WI38 (cell line): ENCODE results near the gene ABI3.
A peak's percentile ranks its signal among the peaks of the same experiment; 100 is the strongest.
"Not testable (repeated sequence)": the region's sequence is repeated elsewhere in the genome, so short reads cannot be mapped to it uniquely, and the experiment has no call there.

Experiments
- H3K4me3 ChIP-seq: 2 replicates; pipeline ENCODE4 v1.5.1; 2011; ENCODE audit warnings: low read depth, mild to moderate bottlenecking, control low read depth, low read length
- TF ChIP-seq, protein P1 (sequence below): IDR thresholded peaks from 2 replicates; pipeline ENCODE4 v1.5.1; 2012; ENCODE audit warnings: low read depth, mild to moderate bottlenecking, control low read depth, low read length

The ABI3 gene, protein sequence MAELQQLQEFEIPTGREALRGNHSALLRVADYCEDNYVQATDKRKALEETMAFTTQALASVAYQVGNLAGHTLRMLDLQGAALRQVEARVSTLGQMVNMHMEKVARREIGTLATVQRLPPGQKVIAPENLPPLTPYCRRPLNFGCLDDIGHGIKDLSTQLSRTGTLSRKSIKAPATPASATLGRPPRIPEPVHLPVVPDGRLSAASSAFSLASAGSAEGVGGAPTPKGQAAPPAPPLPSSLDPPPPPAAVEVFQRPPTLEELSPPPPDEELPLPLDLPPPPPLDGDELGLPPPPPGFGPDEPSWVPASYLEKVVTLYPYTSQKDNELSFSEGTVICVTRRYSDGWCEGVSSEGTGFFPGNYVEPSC

DNA sequence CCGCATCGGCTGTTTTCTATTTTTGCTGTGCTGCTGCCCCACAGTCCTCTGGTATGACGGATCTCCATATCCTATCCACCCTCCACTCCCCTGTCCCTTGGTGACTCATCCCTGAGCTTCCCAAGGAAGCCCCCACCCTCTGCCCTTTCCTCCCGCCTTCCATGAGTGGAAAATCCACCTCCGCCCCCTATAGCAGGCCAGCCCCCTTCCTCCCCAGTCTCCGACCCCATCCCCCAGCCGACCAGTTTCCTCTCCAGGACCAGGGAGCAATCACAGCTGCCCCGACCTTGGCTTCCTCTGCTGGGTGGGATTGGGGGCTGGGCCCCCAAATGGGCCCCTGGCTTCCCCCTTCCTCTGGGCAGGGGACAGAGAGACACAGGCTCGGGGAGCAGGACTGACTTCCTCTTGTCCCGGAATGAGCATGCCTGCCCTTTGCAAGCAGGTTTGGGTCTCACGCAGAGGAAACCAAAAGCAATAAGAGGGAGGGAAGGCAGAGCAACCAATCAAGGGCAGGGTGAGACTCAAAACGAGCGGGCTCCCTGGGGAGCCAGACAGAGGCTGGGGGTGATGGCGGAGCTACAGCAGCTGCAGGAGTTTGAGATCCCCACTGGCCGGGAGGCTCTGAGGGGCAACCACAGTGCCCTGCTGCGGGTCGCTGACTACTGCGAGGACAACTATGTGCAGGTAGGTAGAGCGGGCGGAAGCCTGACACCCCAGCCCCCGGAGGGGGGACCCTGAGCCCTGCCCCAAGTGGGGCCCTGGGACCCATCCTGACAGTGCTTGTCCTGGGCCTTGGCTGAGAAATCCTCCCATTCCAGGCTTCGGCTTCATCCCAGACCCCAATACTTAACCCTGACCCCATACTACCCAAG, at the start of gene ABI3, which contains the start of gene GNGT2:
Gene ABI3 (plus strand): TSS at position 550 of the 872 bp plus-strand sequence. CDS start 18 bp downstream, at position 568.
Gene GNGT2 (minus strand): TSS at position 417 of the 872 bp plus-strand sequence. CDS start 3,152 bp downstream, outside the sequence.
- TF ChIP-seq, protein P1, sequence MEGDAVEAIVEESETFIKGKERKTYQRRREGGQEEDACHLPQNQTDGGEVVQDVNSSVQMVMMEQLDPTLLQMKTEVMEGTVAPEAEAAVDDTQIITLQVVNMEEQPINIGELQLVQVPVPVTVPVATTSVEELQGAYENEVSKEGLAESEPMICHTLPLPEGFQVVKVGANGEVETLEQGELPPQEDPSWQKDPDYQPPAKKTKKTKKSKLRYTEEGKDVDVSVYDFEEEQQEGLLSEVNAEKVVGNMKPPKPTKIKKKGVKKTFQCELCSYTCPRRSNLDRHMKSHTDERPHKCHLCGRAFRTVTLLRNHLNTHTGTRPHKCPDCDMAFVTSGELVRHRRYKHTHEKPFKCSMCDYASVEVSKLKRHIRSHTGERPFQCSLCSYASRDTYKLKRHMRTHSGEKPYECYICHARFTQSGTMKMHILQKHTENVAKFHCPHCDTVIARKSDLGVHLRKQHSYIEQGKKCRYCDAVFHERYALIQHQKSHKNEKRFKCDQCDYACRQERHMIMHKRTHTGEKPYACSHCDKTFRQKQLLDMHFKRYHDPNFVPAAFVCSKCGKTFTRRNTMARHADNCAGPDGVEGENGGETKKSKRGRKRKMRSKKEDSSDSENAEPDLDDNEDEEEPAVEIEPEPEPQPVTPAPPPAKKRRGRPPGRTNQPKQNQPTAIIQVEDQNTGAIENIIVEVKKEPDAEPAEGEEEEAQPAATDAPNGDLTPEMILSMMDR, result no peak
- peak within 1 kb of the TSS; percentile 45 for H3K4me3 ChIP-seq

DNA sequence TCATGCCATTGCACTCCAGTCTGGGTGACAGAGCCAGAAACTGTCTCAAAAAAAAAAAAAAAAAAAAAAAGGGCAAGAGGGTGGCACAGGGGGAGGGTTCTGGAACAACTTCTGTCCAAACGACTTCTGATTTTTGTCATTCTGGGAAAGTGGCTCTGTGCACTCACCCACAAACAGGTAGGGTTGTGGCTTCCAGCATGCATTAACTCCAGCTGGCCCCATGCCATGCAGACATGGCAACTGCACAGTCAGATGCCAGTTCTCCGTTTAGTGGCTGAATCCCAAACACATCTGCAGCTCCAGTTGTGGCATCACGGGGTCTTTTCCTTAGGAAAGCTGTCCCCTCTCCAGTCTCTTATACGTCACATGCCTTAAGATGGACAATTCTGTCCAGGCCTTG, 47.6 kb upstream of the ABI3 start:
- TF ChIP-seq, protein P1, result no peak
- no peak overlapping the region for H3K4me3 ChIP-seq

DNA sequence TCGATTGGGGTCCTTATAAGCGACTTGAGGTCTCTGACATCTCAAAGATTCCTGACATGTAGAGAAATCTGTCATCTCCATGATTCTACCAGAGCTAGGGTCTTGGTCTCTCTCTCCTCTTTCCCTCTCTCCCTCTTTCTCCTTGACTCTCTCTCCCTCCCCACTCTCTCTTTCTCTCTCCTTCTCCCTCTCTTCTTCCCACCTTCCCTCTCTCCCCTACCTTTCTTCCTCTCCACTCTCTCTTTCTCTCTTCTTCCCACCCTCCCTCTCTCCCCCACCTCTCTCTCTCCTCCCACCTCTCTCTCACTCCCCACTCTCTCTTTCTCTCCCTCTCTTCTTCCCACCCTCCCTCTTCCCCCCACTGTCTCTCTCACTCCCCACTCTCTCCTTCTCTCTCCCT, 45.4 kb upstream of the ABI3 start:
- TF ChIP-seq, protein P1, result no peak
- H3K4me3 ChIP-seq, result no peak overlapping the region

DNA sequence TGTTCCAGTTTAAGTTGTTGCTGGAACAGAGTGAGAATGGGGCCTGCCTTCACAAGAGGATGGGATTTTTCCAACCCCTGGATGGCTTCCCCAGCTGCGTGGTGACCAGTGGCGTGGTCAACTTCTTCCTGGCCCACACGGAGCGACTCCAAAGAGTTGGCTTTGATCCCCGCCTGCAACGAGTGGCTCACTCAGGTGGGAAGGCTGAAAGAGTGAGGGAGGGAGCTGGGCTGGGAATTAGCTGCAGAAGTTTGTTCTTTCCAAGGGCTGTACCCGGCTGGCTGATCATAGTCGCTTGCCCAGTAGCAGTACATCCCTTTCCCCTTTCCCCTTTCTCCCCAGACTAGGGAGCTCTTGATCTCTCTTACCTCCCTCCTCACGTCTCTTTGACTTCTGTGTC, 41.8 kb upstream of the ABI3 start:
- no peak overlapping the region for H3K4me3 ChIP-seq
- TF ChIP-seq, protein P1, result no peak

DNA sequence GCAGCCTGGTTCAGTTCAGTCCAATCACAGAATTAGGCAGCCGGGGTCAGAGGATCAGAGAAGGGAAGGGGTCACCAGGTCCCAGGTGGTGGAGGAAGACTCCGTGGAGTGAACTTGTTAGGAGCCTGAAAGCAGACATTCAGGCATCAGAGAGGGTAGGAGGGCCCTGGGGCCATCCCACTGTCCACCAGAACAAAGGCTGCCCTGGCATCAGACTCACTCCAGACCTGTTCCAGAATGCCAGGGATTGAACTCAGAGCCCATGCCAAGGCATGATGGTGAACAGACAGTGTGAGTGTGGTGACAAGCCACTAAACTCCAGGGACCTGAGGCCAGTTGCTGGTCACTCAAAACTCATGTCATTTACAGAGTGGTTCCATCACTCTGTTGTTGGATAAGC, 40.3 kb upstream of the ABI3 start:
- no peak overlapping the region for H3K4me3 ChIP-seq
- TF ChIP-seq, protein P1, result no peak

DNA sequence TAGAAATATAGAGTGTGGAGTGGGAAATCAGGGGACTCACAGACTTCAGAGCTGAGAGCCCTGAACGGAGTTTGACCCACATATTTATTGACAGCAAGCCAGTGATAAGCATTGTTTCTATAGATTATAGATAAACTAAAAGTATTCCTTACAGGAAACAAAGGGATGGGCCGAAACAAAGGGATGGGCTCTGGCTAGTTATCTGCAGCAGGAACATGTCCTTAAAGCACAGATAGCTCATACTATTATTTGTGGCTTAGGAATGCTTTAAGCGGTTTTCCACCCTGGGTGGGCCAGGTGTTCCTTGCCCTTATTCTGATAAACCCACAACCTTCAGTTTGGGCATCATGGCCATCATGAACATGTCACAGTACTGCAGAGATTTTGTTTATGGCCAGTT, 39.8 kb upstream of the ABI3 start:
- not testable (repeated sequence) for H3K4me3 ChIP-seq

DNA sequence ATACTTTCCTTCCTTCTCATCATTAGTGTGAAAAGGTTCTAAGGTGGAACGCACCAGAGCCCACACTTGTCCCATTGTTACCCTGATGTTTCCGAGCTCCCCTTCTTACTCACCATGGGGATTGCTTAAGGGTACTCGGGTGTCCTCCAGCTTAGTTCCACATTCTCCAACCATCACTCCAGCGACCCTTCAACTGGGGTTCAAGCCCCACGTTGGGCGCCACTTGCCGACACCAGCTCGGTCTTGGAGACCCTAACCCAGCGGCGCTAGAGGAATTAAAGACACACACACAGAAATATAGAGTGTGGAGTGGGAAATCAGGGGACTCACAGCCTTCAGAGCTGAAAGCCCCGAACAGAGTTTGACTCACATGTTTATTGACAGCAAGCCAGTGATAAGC, 34.5 kb upstream of the ABI3 start:
- H3K4me3 ChIP-seq, result not testable (repeated sequence)

DNA sequence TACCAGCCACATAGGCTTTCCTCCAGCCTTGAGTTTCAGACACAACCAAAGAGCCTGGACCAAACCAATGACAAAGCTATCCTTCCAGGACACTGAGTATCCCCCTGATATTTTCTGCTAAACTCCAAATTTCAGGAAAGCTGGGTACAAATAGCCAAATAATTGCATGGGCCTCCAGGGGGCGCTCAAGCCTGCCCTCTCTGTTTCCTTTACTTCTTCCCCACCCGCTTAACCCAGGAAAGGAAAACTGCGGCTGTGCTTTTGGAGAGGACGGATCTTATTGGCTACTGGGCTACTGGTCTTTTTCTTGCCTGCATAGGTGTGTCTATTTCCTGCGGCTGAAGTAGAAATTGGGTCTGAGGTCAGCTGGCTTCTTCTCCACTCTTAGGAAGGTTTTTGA, 30.2 kb upstream of the ABI3 start:
- H3K4me3 ChIP-seq, result no peak overlapping the region
- TF ChIP-seq, protein P1, result peak; percentile 83
